NCI-H2196 (cell line): ENCODE data around the gene TMEM214.
"Not testable (repeated sequence)": the region's sequence is repeated elsewhere in the genome, so short reads cannot be mapped to it uniquely, and the experiment has no call there.

Source experiments
- DNase-seq: peaks from one replicate; lab custom pipeline; 2025; ENCODE audit not compliant: unreplicated experiment; lab: John Stamatoyannopoulos, UW

TMEM214 gene

GRCh38 chr2:27067385-27067784 lies 34.6 kb downstream of the TMEM214 start:
- no peak for DNase-seq

DNA sequence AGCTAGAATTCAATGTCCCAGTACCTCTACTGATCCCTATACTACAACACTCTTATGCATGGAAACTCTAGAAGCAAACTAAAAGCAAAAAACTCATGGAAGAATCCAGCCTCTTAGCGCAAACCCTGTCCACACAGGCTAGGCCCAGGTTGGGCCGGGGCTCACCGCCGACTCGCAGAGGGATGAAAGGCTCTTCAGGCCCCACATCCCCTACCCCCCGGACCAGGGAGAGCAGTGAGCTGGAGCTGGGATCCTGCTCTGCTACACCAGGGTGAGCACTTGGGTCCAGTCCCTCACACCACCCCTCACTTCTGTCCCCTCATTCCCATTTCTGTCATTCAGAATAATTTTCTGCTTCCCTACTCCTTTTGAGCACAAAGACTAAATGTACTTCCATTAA lies 36.7 kb downstream of the TMEM214 start:
- DNase-seq: no peak

- no peak for DNase-seq
Observed at GRCh38 chr2:27069961-27070618, 37.3 kb downstream of the TMEM214 start.

DNA sequence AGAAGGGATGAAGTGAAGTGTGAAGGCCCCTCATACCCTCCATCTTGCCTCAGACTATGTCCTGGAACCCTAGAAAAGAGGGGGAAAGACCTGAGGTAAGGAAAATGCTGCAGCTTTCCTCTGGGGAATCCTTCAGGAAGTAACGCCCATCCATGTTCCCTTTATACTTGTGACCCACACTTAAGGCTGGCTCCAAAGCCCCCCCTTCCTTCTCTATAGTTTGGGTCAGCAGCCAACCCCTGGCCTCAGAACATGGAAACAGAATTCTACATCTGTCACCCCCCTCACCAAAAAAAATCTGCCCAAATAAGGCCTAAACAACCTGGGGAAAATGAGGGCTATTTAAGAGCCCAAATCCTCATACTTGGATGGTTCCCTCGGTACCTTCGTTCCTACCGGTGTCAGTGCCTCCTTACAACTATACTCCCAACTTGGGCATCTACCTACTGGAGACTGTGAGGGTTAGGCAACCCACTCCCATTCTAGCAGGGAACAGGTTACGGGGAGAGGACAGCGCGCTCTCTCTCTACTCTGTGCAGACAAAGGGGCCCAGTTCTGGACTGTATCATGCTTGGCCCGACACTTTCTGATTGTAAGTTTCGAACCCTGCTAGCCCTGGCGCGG lies 38.0 kb downstream of the TMEM214 start:
- no peak for DNase-seq

DNA sequence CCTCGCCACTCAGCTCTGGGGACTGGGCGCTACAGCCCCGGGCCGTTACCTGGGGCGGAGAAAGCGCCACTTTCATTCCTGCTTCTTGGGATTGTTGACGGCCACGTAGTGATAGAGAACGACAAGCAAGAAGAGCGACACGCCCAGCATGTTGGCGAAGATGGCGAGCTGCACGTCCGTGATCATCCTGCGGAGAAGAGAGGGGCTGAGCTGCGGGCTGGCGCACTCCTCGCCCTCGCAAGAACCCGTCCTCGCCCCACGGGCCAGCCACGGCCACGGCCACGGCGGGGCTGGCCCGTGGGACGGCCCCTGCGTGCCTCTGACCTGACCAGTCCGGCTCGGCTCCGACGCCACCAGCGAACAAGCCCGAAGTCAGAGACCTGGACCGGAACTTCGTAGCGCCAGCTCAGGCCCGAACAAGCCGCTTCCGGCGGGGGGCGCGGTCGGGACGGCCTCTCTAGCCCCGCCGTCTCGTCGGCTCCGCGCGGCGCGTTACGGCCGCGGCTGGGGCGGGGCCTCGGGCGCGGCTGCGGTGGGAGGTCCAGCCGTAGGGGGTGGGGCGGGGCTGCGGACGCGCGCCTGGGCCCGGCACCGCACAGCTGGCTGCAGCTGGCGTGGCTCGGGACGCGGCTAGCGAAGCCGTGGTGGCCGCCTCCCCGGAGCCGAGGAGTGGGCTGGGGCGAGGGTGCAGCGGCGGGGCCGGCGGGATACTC lies 38.7 kb downstream of the TMEM214 start, which contains the start of gene OST4:
Gene OST4, minus strand, starts transcription at position 378 of the 713 bp plus-strand sequence.
- peak; percentile 97 for DNase-seq

DNA sequence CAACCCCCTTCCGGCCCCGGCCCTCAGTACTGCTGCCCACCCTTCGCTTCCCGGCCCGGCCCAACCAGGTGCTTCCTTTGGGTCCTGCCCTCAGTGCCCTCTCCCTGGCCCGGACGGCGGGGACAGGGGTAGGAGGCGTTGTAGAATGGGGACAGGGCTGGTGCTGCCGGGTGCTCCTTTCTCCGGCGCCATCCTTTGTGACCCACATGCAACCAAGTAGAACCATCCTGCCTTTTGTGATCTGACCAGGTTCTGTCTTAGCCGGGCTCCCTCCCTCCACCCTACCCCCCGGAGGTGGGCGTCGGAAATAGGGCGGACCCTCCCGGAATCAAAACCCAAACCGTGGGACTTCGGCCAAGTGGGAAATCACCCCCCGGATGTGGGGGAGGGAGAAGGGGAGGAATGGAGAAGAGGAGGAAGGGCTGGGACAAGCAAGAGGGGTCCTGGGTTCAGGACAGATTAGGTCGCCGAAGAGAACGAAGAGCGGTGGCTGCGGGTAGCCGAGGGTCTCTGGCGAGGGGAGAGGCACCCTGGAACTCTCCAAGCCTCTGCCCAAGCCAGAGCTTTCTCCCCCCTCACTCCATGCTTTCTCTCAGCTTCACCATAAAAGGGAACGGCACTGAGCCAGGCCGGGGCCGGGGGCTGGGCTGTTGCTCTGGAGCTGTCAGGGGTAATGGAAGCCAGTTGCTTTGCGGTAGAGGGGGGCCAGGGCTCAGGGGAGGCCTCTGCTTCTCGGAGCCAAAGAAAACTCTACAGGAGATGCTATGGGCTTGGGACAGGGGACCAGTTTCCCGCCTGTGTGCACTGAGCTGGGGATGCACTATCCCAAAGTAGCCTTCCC lies 39.4 kb downstream of the TMEM214 start:
- DNase-seq: no peak

DNA sequence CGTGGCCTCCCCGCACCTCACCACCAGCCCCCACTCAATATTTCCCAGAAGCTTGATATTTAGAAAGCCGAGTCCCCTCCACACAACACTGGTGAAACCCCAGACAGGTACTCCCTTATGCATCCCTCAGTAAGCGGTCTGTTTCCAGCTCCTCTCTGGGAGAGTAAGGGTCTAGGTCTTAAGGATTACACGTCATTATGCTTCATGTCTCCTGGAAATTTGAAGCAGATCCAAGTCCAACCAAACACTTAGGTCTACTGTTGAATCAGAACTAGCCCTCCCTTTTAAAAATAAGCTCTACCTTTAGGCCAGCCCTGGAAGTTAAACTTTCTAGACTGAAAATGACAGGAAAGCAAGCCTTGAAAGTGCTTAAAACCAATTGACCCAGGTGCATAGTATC lies 40.2 kb downstream of the TMEM214 start:
- DNase-seq: no peak

DNA sequence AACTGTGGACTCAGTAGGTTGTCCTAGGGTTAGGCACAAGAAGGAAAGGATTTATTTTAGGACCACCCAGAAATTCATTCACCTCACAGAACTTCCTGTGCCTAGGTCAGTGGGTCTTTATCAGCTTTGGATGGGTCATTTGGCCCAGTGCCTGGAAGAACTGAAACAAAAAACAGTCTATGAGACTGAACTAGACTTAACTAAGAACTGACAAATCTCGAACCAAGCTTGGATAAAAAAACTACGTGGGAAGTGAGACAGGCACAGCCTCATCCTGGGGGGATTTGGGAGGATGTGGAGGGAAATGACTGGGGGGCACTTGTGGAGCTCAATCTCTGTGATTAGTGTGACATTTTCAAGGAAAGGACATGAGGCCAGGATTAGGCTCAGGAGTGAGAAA lies 41.0 kb downstream of the TMEM214 start:
- DNase-seq: no peak

GRCh38 chr2:27074738-27075565 lies 42.2 kb downstream of the TMEM214 start:
- DNase-seq: peak; percentile 12

DNA sequence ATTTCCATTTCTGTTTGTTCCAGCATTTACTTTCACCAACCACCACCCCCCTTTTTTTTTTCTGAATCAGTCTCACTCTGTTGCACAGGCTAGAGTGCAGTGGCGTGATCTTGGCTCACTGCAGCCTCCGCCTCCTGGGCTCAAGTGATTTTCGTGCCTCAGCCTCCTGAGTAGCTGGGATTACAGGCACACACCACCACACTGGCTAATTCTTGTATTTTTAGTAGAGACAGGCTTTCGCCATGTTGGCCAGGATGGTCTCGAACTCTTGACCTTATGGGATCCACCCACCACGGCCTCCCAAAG lies 42.8 kb downstream of the TMEM214 start:
- DNase-seq: not testable (repeated sequence)

- no peak for DNase-seq
Observed at GRCh38 chr2:27076323-27076722, 43.6 kb downstream of the TMEM214 start.

GRCh38 chr2:27077231-27077630 lies 44.5 kb downstream of the TMEM214 start:
- no peak for DNase-seq

GRCh38 chr2:27078267-27079194 lies 45.8 kb downstream of the TMEM214 start, which contains the start of gene EMILIN1:
Gene EMILIN1 (plus strand): TSS chr2:27078615. CDS start chr2:27079066, 451 bp downstream.
- no peak for DNase-seq

DNA sequence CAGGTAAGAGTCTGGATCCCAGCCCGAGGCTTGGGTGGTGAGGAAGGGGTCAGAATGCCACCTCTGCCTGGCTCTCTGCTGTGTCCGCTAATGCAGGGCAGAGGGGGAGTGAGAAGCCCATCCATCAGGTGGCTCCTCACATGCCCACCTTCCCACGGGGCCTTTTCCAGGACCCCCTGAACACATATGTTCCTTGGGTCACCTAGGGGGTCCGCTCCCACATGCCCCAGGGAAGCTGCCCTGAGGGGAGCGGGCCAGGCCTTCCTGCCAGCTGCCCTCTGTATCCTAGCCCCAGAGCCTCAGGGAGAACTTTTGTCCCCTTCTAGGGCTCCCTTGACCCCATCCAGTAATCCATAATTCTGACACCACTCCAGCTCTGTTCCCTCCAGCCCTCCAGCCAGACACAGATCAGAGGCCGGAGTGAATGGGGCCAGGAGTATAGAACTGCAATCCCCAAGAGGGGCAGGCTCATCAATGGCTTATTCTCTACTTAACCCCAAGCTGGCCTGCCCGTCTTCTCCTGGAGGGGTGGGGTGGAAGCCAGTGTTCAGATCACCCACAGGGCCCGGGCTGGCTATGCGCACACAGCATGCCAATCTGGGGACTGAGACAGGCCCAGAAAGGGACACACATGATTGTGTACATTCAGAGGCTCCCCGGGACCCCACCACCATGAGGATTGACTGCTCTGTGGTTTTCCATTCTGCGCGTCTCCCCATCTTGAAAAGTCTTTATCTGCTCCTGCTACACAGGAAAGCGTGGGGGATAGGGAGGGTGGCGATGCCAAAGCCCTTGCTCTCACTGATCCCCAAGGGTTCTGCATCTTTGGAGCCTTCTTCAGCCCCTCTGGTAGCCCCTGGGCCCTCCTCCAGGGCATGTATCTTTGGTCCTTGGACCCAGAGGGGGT lies 46.7 kb downstream of the TMEM214 start:
- DNase-seq: no peak

DNA sequence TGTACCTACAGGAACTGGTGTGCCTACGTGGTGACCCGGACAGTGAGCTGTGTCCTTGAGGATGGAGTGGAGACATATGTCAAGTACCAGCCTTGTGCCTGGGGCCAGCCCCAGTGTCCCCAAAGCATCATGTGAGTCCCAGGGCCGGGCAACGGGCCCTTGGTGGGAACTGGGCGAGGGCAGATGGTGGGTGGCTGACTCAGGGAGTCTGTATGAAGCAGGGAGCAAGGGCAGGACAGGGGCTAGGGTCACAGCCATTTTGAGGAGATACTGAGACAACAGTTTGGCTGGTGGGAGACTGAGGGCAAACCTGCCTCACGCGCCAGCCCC lies 47.3 kb downstream of the TMEM214 start:
- DNase-seq: no peak

- DNase-seq: no peak
Observed at GRCh38 chr2:27080603-27080936, 47.8 kb downstream of the TMEM214 start.

- no peak for DNase-seq
Observed at GRCh38 chr2:27081984-27082772, 49.4 kb downstream of the TMEM214 start.
